PC-3 (cell line): ENCODE measurements around the gene RIMS4.

Experiments
- EZH2 ChIP-seq: fragments of 300-600 bp; sonication (generic); IDR thresholded peaks from one replicate; pipeline ENCODE4 v1.6.1; 2017; ENCODE audit warnings: antibody characterized with exemption, mild to moderate bottlenecking, low read length; ENCODE audit not compliant: unreplicated experiment
- EZH2phosphoT487 ChIP-seq: fragments of 300-600 bp; sonication (generic); IDR thresholded peaks from 2 replicates; pipeline ENCODE4 v1.6.1; 2018; ENCODE audit warnings: mild to moderate bottlenecking, antibody characterized with exemption, low read length, borderline replicate concordance
- TF ChIP-seq, protein P1 (sequence below): fragments of 300-600 bp; sonication (generic); conservative IDR thresholded peaks from 2 replicates; pipeline ENCODE4 v1.5.1; 2017; ENCODE audit warnings: antibody characterized with exemption, low read depth, mild to moderate bottlenecking, low read length

DNA sequence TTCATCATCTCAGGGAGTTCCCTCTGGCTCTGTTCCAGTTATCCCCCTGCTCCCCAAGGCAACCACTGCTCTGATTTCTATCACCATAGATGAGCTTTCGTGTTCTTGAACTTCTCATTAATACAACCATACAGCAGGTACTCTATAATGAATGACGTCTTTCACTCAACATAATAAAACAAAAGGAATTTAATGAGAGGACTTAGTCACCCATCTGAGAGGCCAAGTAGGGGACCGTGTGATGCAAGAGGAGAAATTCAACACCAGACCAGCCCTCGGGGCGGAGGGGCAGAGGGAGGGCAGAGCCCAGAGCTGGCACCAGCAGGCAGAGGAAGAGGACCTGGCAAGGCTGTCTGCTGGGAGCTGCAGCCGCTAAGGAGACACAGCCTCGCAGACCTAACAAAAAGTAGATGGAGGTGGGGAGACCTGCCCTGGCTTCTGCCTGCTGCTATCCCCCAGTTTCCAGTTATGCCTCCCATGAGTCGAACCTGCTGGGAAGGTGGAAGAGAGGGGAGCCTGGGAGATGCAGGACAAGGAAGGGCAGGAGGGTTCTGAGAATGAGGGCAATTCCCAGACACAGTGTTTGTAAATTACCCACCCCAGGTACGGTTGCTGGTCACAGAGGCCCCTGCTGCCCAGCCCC lies 81.4 kb downstream of the RIMS4 start:
- TF ChIP-seq, protein P1, sequence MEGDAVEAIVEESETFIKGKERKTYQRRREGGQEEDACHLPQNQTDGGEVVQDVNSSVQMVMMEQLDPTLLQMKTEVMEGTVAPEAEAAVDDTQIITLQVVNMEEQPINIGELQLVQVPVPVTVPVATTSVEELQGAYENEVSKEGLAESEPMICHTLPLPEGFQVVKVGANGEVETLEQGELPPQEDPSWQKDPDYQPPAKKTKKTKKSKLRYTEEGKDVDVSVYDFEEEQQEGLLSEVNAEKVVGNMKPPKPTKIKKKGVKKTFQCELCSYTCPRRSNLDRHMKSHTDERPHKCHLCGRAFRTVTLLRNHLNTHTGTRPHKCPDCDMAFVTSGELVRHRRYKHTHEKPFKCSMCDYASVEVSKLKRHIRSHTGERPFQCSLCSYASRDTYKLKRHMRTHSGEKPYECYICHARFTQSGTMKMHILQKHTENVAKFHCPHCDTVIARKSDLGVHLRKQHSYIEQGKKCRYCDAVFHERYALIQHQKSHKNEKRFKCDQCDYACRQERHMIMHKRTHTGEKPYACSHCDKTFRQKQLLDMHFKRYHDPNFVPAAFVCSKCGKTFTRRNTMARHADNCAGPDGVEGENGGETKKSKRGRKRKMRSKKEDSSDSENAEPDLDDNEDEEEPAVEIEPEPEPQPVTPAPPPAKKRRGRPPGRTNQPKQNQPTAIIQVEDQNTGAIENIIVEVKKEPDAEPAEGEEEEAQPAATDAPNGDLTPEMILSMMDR, result no peak
- TF ChIP-seq EZH2phosphoT487 (no peak), EZH2 (no peak)
